Measurements from ENCODE around the gene TAF3.
"Not testable (repeated sequence)": the region's sequence is repeated elsewhere in the genome, so short reads cannot be mapped to it uniquely, and the experiment has no call there.

TAF3 gene

DNA sequence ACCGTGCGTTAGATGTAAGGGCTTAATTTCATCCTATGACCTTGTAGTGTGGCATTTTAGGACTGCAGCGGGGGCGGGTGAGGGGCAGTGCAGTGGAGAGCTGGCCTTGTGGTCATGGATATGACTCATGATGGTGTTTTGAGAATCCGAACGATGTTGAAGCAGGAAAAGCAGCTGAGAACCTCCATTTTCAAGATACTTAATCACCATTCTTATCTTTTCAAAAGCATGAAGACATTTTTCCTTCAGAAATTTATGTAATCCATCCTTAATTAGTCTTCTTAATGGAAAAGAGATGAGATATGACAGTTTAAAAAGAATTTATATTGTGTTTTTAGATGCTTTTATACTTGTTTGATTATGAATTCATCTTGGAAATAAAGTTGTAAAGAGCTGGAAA is 20.7 kb upstream of the TAF3 start:
- peaks cover 12% of the 10 kb centered on the region for H3K4me1 Mint-ChIP-seq
- CTCF ChIA-PET: interaction anchor here (0.6 kb wide), 1 partner anchor 435 kb away, joined by 3 read pairs; no protein-coding TSS in a partner anchor

DNA sequence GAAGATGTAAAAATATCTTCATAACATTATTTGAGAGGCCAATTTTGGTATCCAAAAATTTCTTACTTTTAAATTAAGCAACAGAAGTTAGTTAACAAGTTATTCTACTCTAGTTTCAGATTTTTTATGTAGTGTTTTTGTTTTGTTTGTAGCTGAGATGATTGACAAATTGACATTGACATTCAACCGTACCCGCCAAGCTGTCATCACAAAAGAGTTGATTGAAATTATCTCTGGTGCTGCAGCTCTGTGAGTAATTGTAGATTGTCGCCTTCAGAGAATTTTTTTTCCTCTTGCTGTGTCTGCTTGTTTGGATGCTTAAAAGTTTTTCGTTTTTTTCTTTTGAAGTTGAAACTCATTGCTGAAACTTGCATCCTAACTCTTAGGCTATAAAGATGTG is 15.7 kb upstream of the TAF3 start:
- CTCF ChIA-PET: interaction anchor here (1.5 kb wide), 1 partner anchor 277 kb away, joined by 3 read pairs; no protein-coding TSS in a partner anchor
- no peak for DNase-seq
- Mint-ChIP-seq H3K4me3 (no peak overlapping the region), H3K27me3 (no peaks in the 10 kb centered on the region), H3K4me1 (no peaks in the 10 kb centered on the region), H3K27ac (no peak overlapping the region), H3K9me3 (no peaks in the 10 kb centered on the region), H3K36me3 (peaks cover 58% of the 10 kb centered on the region)

More for the DNA sequence above, 20.7 kb upstream of the TAF3 start:
- Mint-ChIP-seq H3K9me3 (no peaks in the 10 kb centered on the region), H3K36me3 (peaks cover 42% of the 10 kb centered on the region), H3K4me3 (no peak overlapping the region), H3K27ac (no peak overlapping the region), H3K27me3 (no peaks in the 10 kb centered on the region)
- DNase-seq: no peak

DNA sequence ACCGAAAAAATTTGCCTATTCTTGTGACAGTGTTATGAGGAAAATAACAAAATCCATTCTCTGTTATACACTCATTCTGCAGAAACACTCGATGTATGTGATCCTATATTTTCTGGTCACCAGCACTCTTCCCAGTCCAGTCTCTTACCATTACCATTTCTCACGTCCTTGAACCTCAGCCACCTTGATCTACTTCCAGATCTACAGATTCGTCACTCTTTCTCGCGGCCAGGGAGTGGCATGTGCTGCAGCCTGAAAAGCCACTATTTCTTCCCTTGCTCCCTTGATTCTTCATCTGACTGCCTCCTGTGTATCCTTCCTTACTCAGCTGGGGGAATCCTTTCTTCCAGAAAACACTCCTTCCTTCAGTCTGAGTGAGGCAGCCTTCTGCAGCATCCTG is 14.1 kb upstream of the TAF3 start:
- CTCF ChIA-PET: interaction anchor here (0.9 kb wide), 1 partner anchor 14 kb away, joined by 3 read pairs; the partner anchor contains the start of gene TAF3
- H3K4me1 Mint-ChIP-seq: no peaks in the 10 kb centered on the region
- no peak overlapping the region for H3K27ac Mint-ChIP-seq
- H3K27me3 Mint-ChIP-seq: no peaks in the 10 kb centered on the region
- H3K36me3 Mint-ChIP-seq: peaks cover 54% of the 10 kb centered on the region
- no peak overlapping the region for H3K4me3 Mint-ChIP-seq
- H3K9me3 Mint-ChIP-seq: no peaks in the 10 kb centered on the region
- no peak for DNase-seq

DNA sequence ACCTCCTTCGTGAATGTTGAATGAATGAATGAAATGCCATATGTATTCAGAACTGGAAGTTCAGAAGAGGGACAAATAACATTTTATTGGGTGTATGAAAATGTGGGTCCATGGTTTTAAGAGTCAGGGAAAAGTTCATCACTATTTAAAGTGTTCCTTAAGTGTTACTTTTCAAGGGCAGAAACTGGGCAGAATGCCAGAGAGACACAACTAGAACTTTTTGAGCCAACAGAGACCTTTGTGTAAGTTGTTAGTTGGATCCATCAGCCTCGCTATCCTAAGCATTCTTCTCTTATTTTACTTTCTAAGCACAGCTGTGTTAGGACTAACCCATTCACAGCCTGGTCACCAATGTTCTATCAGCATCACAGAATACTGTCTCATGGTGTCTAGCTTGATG is 13.6 kb upstream of the TAF3 start:
- Mint-ChIP-seq H3K27me3 (no peaks in the 10 kb centered on the region), H3K4me3 (no peak overlapping the region), H3K9me3 (no peaks in the 10 kb centered on the region), H3K27ac (no peak overlapping the region), H3K36me3 (peaks cover 48% of the 10 kb centered on the region), H3K4me1 (no peaks in the 10 kb centered on the region)
- CTCF ChIA-PET: no interaction called here
- no peak for DNase-seq

DNA sequence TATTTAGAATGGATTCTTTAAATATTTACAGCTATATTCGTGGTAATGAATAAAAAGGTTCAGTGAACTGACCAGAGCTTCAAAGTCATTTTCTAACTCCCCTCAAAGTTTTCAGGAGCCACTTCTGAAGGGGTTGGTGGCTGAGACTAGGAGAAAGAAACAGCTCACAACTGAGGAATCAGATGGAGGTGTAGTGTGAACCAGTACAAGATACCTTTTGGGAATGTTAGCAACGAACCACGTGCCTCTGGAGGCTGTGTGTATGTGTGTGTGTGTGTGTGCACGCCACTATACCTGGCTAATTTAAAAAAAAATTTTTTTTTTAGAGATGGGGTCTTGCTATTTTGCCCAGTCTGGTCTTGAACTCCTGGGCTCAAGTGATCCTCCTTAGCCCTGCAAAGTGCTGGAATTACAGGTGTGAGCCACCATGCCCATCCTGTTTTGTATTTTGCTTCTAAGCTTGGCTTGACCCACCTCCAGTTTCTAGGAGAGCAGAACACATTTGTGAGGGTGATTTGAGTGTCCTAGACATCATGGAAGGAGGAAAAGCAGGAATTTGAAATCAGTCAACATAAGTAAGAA is 9.5 kb upstream of the TAF3 start:
- no peak for DNase-seq
- no peak overlapping the region for H3K4me3 Mint-ChIP-seq
- H3K4me1 Mint-ChIP-seq: no peaks in the 10 kb centered on the region
- peaks cover 10% of the 10 kb centered on the region for H3K27me3 Mint-ChIP-seq
- H3K36me3 Mint-ChIP-seq: peaks cover 24% of the 10 kb centered on the region
- H3K9me3 Mint-ChIP-seq: no peaks in the 10 kb centered on the region
- CTCF ChIA-PET: interaction anchor here (0.7 to 1.1 kb wide), 2 partner anchors 9 to 813 kb away, joined by 3 read pairs; partner anchors contain the start of gene TAF3
- H3K27ac Mint-ChIP-seq: no peak overlapping the region

DNA sequence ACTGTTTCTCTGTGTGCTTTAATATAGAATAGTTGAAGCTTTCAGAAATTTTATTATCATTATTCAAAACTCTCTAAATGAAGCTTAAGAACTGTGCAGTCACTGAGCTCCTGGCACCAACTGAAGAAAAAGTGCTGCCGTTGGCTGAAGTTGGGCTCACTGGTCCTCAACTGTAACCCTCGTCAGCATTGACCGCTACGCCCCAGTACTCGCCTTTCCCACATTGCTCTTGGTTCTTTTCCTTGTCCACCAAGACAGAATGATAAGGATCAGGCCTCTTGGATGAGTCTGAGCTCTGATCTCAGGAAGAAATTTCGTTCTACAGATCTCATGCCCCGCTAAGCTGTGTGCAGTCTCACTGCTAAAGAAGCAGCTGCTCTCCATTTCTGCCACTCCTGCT is 7.9 kb upstream of the TAF3 start:
- H3K4me3 Mint-ChIP-seq: no peak overlapping the region
- H3K9me3 Mint-ChIP-seq: no peaks in the 10 kb centered on the region
- H3K4me1 Mint-ChIP-seq: no peaks in the 10 kb centered on the region
- H3K27me3 Mint-ChIP-seq: peaks cover 17% of the 10 kb centered on the region
- peaks cover 9% of the 10 kb centered on the region for H3K36me3 Mint-ChIP-seq
- DNase-seq: no peak
- no peak overlapping the region for H3K27ac Mint-ChIP-seq
- CTCF ChIA-PET: no interaction called here

DNA sequence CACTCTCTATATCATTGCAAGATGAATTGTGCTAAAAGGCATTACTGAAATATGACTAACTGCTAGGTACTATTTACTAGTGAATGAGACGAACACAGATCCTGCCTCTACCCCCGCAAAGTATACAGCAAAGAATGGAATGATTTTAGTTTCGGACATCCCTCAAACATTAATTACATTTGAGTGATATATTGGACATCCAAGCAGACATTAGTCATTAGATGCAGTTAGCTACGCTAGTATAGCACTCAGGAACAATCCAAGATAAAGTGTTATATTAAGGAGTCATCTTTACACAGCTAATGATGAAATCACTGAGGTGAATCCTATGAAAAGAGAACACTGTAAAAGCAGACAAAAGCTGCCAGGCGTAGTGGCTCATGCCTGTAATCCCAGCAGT is 7.3 kb upstream of the TAF3 start:
- Mint-ChIP-seq H3K27me3 (peaks cover 22% of the 10 kb centered on the region), H3K27ac (no peak overlapping the region), H3K4me1 (no peaks in the 10 kb centered on the region), H3K36me3 (peaks cover 9% of the 10 kb centered on the region), H3K4me3 (no peak overlapping the region), H3K9me3 (no peaks in the 10 kb centered on the region)
- no peak for DNase-seq
- CTCF ChIA-PET: no interaction called here

DNA sequence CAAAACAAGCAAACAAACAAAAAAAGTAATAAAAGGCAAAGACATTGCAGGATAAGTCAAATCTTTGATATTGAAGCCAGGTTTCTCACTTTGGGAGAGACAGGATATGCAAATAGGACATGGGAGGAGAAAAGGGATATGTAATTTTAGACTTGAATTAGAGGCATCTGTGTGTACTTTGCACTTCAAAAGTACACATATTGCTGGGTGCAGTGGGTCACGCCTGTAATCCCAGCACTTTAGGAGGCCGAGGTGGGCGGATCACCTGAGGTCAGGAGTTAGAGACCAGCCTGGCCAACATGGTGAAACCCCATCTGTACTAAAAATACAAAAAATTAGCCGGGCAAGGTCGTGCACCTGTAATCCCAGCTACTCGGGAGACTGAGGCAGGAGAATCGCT is 6.6 kb upstream of the TAF3 start:
- H3K27ac Mint-ChIP-seq, CTCF ChIA-PET, H3K4me3 Mint-ChIP-seq, DNase-seq, H3K4me1 Mint-ChIP-seq, H3K9me3 Mint-ChIP-seq, H3K36me3 Mint-ChIP-seq: not testable (repeated sequence)
- peaks cover 29% of the 10 kb centered on the region for H3K27me3 Mint-ChIP-seq

DNA sequence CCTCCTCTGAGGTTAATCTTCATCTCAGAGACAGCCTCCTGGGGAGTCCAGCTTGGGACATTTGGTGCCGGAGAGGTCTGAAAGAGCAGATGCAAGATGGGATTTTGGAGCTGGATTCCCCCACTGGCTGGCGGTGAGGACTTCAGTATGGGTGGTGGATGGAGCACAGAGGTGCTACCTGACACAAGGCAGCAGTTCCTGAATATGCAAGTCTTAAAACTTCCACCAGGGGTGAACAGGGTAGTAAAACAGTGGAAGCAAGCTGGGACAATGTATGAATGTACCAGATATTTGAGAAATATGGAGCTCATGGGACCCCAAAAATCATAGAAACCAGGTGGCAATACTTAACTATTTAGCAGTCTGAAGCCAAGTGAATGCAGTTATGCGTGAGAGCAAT is 4.8 kb upstream of the TAF3 start:
- no peaks in the 10 kb centered on the region for H3K36me3 Mint-ChIP-seq
- no peak for DNase-seq
- no peak overlapping the region for H3K27ac Mint-ChIP-seq
- peaks cover 35% of the 10 kb centered on the region for H3K27me3 Mint-ChIP-seq
- H3K4me1 Mint-ChIP-seq: peaks cover 12% of the 10 kb centered on the region
- no peak overlapping the region for H3K4me3 Mint-ChIP-seq
- H3K9me3 Mint-ChIP-seq: no peaks in the 10 kb centered on the region
- CTCF ChIA-PET: no interaction called here

DNA sequence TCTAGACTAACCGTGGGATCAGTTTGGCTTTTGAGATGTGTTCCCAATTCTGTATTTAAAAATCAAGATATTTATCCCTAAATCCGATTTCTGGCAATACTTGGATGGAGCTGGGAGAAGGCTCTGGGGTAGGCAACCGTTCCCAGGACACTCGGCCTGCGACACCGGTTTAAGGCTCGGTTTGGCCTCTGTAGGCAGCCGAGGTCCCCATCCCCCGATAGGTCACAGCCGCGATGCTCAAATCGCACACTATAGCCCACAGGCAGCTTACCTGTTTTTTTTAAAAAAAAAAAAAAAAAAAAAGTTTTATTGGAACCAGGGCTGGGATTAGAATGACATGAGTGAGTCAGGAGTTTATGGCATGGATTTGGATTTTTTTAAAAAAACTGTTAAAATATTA is 729 bp upstream of the TAF3 start:
- Mint-ChIP-seq H3K27me3 (peaks cover 35% of the 10 kb centered on the region), H3K9me3 (no peaks in the 10 kb centered on the region), H3K4me1 (peaks cover 28% of the 10 kb centered on the region), H3K4me3 (peak overlapping the region; percentile 89), H3K36me3 (peaks cover 3% of the 10 kb centered on the region), H3K27ac (no peak overlapping the region)
- CTCF ChIA-PET: interaction anchor here (0.9 to 1.9 kb wide), 4 partner anchors 8 to 292 kb away, joined by 3 to 4 read pairs (median 3); partner anchors contain the start of genes ATP5F1C and KIN
- no peak for DNase-seq

DNA sequence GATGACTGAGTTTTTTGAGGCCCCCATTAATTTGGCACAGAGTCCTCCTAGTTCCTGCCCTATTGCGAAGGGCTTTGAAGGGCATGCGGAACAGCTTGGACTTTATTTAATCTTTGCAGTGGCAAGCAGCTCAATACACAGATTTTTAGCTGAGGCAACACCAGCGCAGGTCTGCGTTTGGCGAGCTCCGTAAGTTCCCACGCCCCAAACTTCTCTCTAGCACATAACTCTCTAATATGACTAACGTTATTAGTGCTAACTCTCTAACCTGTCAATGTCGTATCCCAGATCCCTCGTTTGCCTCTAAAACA is 366 bp upstream of the TAF3 start:
- peak overlapping the region; percentile 88 for H3K27ac Mint-ChIP-seq
- no peak for DNase-seq
- CTCF ChIA-PET: interaction anchor here (0.9 to 1.9 kb wide), 4 partner anchors 9 to 293 kb away, joined by 3 to 4 read pairs (median 3); partner anchors contain the start of genes ATP5F1C and KIN
- peaks cover 34% of the 10 kb centered on the region for H3K27me3 Mint-ChIP-seq
- peaks cover 28% of the 10 kb centered on the region for H3K4me1 Mint-ChIP-seq
- peaks cover 3% of the 10 kb centered on the region for H3K36me3 Mint-ChIP-seq
- H3K9me3 Mint-ChIP-seq: no peaks in the 10 kb centered on the region
- H3K4me3 Mint-ChIP-seq: peak overlapping the region; percentile 89

DNA sequence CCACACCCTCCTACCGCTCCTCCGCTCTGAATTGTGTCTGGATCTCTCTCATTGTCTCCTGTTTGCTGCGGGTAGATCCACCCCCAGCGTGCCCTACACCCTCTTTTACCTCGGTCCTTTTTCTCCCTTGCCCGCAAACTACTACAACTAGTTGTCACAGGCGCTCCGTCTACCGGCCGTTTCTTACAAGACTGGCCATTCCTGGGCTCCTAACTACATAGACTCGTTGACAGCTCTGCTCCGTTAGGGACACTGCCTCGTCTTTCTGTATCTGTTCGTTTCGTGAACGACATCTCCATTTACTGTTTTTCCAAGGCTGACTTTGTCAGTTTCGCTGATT is 786 bp downstream of the TAF3 start:
- DNase-seq: peak; percentile 53
- Mint-ChIP-seq H3K4me3 (peak overlapping the region; percentile 89), H3K27me3 (peaks cover 22% of the 10 kb centered on the region), H3K9me3 (no peaks in the 10 kb centered on the region), H3K27ac (peak overlapping the region; percentile 88), H3K36me3 (peaks cover 3% of the 10 kb centered on the region), H3K4me1 (peaks cover 28% of the 10 kb centered on the region)
- CTCF ChIA-PET: interaction anchor here (0.6 to 1.9 kb wide), 3 partner anchors 15 to 221 kb away, joined by 3 to 4 read pairs (median 3); partner anchors contain the start of genes ATP5F1C and KIN

DNA sequence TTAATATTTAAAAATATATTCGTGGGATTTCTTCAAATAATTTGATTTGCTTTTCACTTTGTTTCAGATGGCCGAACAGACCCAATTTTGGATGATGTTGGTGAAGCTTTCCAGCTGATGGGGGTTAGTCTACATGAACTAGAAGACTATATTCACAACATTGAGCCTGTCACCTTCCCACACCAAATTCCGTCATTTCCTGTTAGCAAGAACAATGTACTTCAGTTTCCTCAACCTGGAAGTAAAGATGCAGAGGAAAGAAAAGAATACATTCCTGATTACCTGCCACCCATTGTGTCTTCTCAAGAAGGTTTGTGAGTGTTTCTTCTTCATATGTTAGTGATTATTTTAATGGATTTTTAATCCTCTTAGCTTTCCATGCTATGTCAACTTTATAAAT is 5.9 kb downstream of the TAF3 start:
- H3K27ac Mint-ChIP-seq: no peak overlapping the region
- no peaks in the 10 kb centered on the region for H3K9me3 Mint-ChIP-seq
- peaks cover 18% of the 10 kb centered on the region for H3K36me3 Mint-ChIP-seq
- no peak for DNase-seq
- H3K4me3 Mint-ChIP-seq: no peak overlapping the region
- CTCF ChIA-PET: no interaction called here
- H3K27me3 Mint-ChIP-seq: no peaks in the 10 kb centered on the region
- H3K4me1 Mint-ChIP-seq: peaks cover 15% of the 10 kb centered on the region

DNA sequence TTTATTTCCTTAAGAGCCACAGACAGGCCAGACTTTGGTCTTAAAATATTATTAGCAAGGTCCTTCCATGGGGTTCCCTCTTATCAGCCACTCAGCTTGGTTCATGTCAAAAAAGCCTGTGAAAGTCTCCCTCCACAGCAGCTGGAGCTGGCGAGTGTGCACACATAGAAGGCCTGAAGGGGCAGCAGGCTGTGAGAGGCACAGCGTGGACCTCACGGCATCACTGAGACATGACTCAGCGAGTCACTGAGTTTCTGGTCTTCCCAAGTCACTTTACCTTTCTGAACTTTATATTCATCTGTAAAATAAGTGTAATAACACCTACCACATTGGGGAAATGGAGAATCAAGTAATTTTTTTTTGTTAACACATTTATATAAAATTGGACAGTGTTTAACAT is 8.7 kb downstream of the TAF3 start:
- no peak overlapping the region for H3K4me3 Mint-ChIP-seq
- peaks cover 4% of the 10 kb centered on the region for H3K4me1 Mint-ChIP-seq
- no peaks in the 10 kb centered on the region for H3K27me3 Mint-ChIP-seq
- no peak overlapping the region for H3K27ac Mint-ChIP-seq
- peaks cover 20% of the 10 kb centered on the region for H3K36me3 Mint-ChIP-seq
- no peaks in the 10 kb centered on the region for H3K9me3 Mint-ChIP-seq
- CTCF ChIA-PET: no interaction called here
- no peak for DNase-seq

DNA sequence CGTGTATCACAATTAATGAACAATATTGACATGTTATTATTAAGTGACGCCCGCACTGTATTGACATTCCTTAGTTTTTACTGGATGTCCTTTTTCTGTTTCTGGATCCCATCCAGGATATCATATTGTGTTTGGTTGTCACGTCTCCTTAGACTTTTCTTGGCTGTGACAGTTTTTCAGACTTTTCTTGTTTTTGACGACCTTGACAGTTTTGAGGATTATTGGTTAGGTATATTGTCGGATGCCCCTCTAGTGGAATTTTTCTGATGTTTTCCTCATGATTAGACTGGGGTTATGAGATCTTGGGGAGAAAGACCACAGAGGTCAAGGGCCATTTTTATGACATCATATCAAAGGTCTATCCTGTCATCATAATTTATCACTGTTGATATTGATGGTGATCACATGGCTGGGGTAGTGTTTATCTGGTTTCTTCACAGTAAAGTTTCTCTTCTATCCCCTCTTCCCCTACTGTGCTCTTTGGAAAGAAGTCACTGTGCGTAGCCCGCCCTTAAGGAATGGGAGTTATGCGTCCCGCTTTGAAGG is 11.1 kb downstream of the TAF3 start:
- CTCF ChIA-PET: no interaction called here

More for the DNA sequence above, 11.1 kb downstream of the TAF3 start:
- no peaks in the 10 kb centered on the region for H3K9me3 Mint-ChIP-seq
- H3K4me3 Mint-ChIP-seq: no peak overlapping the region
- H3K36me3 Mint-ChIP-seq: peaks cover 18% of the 10 kb centered on the region
- H3K4me1 Mint-ChIP-seq: peaks cover 8% of the 10 kb centered on the region
- no peaks in the 10 kb centered on the region for H3K27me3 Mint-ChIP-seq
- no peak overlapping the region for H3K27ac Mint-ChIP-seq
- no peak for DNase-seq

Data from activated naive CD4-positive, alpha-beta T cell treated with anti-CD3 and anti-CD28 coated beads, Interleukin-2, amount 10 ng/mL, durations not matched to agents 7 days and 5 days (primary cell).